ENCODE results near the gene WBP1. TPM values are rescaled to one million over a fixed set of nuclear protein-coding genes. Genes with fewer than 3 reads are reported as not detected.

WBP1 gene
- total and polyA plus RNA-seq, 2 donors (not counting 1 experiment from before 2014, with no cell fraction given) = 43.8 to 78.1 TPM

DNA sequence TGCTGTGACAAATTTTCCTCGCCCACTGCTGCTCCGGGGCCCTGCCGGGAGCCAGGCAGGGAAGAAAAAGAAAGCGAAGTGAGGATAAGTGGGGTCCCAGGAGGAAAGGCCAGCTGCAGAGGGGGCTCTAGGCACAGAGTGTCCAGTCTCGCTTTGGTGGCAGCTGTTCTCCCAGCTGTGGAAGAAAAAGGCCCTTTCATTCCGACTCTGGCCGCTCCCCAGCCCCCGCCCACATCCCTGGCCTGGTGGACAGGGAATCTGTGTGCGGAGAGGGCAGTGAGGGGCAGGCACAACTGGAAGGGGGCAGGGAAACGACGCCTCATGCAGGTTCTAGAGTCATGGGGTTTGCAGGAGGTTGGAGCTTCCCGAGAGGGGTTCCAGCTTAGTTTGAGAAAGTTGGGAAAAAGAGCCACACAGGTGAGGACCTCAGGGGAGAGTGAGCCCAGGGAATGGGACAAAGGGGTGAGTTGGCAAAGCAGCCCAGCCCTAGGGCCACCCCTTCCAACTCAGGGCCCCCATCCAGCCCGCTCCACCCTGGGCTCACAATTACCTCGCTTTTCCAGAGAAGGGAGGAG, 18.3 kb upstream of the WBP1 start:
- peak overlapping the region; percentile 68 to 84 (median 77) for H3K4me3 ChIP-seq (replicated peaks in 1 of 4; ENCODE audit: control extremely low read depth in 1 of 4, insufficient read depth in 1 of 4, low read depth in 3 of 4, low read length in 4 of 4)
- DNase-seq (ENCODE audit: low read depth in 2 of 2) = peak; percentile 55 to 61
- H3K79me2 ChIP-seq (ENCODE audit: control insufficient read depth, insufficient read depth, low read length) = no peaks in the 10 kb centered on the region
- H3K36me3 ChIP-seq (ENCODE audit: control insufficient read depth, insufficient read depth, low read length) = no peaks in the 10 kb centered on the region
- H3K4me2 ChIP-seq (ENCODE audit: extremely low read depth, insufficient read depth, low read length) = peak overlapping the region; percentile 99
- peaks cover 12% of the 10 kb centered on the region for H3K4me1 ChIP-seq (ENCODE audit: control insufficient read depth, extremely low read depth, insufficient read depth, low read length)
- H3K27ac ChIP-seq (ENCODE audit: insufficient read depth, low read length) = peak overlapping the region; percentile 71
- peak overlapping the region; percentile 86 for H2AFZ ChIP-seq (ENCODE audit: low read length)
- no peaks in the 10 kb centered on the region for H3K9me3 ChIP-seq (ENCODE audit: control insufficient read depth, insufficient read depth, low read depth, low read length)
- no peaks in the 10 kb centered on the region for H4K20me1 ChIP-seq (ENCODE audit: control insufficient read depth, extremely low read depth, insufficient read depth, low read length)
- no peaks in the 10 kb centered on the region for H3K27me3 ChIP-seq (ENCODE audit: control insufficient read depth, insufficient read depth, low read length)
- TF ChIP-seq CTCF (conservative IDR thresholded peaks at IDR 0.05 in 1 of 2, IDR thresholded peaks at IDR 0.05 in 1 of 2; ENCODE audit: low read depth in 1 of 2, low read length in 2 of 2) (no peak), EZH2 (IDR thresholded peaks at IDR 0.05; ENCODE audit: low read length, missing control alignments) (no peak)
- peak overlapping the region; percentile 48 for H3K9ac ChIP-seq (ENCODE audit: insufficient read depth, low read length)

DNA sequence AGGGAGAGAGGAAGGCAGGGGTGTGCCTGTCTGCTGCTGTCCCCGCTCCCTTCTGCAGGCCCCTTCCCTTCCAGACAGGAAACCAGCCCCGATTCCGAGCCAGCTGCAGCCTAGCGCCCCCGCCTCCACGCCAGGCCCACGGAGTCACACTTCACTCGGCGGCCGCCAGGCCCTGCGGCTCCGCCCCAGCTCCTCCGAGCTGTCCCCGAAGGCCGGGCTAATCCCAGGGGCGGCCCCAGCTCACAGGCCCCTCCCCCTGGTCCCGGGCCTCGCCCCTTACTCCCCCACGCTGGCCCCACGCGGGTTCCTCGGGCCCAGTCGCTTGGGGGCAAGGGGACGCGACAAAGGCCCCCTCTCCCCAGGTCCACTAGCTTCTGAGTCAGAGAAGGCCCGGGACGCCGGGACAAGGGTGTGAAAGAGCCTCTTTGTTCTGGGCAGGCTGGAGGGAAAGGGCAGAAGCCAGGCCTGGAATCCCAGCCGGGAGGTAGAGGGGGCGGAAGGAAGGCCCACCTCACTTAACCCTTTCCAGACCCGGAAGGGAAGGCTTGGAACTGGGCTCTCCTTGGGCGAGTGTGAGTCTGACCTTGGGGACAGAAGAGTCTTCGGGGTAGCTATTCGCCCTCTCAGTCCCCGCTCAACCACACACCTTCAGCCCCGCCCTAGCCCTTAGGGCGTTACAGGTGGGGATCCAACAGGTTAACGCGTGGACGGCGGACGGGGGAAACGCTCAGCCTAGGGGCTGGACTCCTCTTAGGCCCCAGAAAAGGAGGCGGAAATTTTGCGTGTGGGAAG, 17.7 kb upstream of the WBP1 start:
- no peaks in the 10 kb centered on the region for H3K9me3 ChIP-seq (ENCODE audit: control insufficient read depth, insufficient read depth, low read depth, low read length)
- DNase-seq (ENCODE audit: low read depth in 2 of 2) = peak; percentile 83 to 85
- H3K36me3 ChIP-seq (ENCODE audit: control insufficient read depth, insufficient read depth, low read length) = no peaks in the 10 kb centered on the region
- peak overlapping the region; percentile 71 for H3K27ac ChIP-seq (ENCODE audit: insufficient read depth, low read length)
- H3K79me2 ChIP-seq (ENCODE audit: control insufficient read depth, insufficient read depth, low read length) = no peaks in the 10 kb centered on the region
- H3K4me2 ChIP-seq (ENCODE audit: extremely low read depth, insufficient read depth, low read length) = peak overlapping the region; percentile 99
- H4K20me1 ChIP-seq (ENCODE audit: control insufficient read depth, extremely low read depth, insufficient read depth, low read length) = no peaks in the 10 kb centered on the region
- H3K4me3 ChIP-seq (replicated peaks in 1 of 4; ENCODE audit: control extremely low read depth in 1 of 4, insufficient read depth in 1 of 4, low read depth in 3 of 4, low read length in 4 of 4) = peak overlapping the region; percentile 68 to 84 (median 77)
- peak overlapping the region; percentile 86 for H2AFZ ChIP-seq (ENCODE audit: low read length)
- no peaks in the 10 kb centered on the region for H3K27me3 ChIP-seq (ENCODE audit: control insufficient read depth, insufficient read depth, low read length)
- H3K9ac ChIP-seq (ENCODE audit: insufficient read depth, low read length) = peak overlapping the region; percentile 48
- TF ChIP-seq EZH2 (IDR thresholded peaks at IDR 0.05; ENCODE audit: low read length, missing control alignments) = no peak
- peak; percentile 1 to 25 for TF ChIP-seq CTCF (conservative IDR thresholded peaks at IDR 0.05 in 1 of 2, IDR thresholded peaks at IDR 0.05 in 1 of 2; ENCODE audit: low read depth in 1 of 2, low read length in 2 of 2)
- H3K4me1 ChIP-seq (ENCODE audit: control insufficient read depth, extremely low read depth, insufficient read depth, low read length) = peaks cover 12% of the 10 kb centered on the region

- Histone ChIP-seq H3K27me3 (ENCODE audit: control insufficient read depth, insufficient read depth, low read length) (no peaks in the 10 kb centered on the region), H3K4me3 (replicated peaks in 1 of 4; ENCODE audit: control extremely low read depth in 1 of 4, insufficient read depth in 1 of 4, low read depth in 3 of 4, low read length in 4 of 4) (peak overlapping the region in 1 of 4 experiments; percentile 18), H2AFZ (ENCODE audit: low read length) (no peak overlapping the region), H3K4me1 (ENCODE audit: control insufficient read depth, extremely low read depth, insufficient read depth, low read length) (peaks cover 12% of the 10 kb centered on the region), H4K20me1 (ENCODE audit: control insufficient read depth, extremely low read depth, insufficient read depth, low read length) (no peaks in the 10 kb centered on the region), H3K79me2 (ENCODE audit: control insufficient read depth, insufficient read depth, low read length) (no peaks in the 10 kb centered on the region), H3K27ac (ENCODE audit: insufficient read depth, low read length) (no peak overlapping the region), H3K9me3 (ENCODE audit: control insufficient read depth, insufficient read depth, low read depth, low read length) (no peaks in the 10 kb centered on the region), H3K4me2 (ENCODE audit: extremely low read depth, insufficient read depth, low read length) (no peak overlapping the region), H3K36me3 (ENCODE audit: control insufficient read depth, insufficient read depth, low read length) (no peaks in the 10 kb centered on the region), H3K9ac (ENCODE audit: insufficient read depth, low read length) (no peak overlapping the region)
- TF ChIP-seq EZH2 (IDR thresholded peaks at IDR 0.05; ENCODE audit: low read length, missing control alignments) (no peak), CTCF (conservative IDR thresholded peaks at IDR 0.05 in 1 of 2, IDR thresholded peaks at IDR 0.05 in 1 of 2; ENCODE audit: low read depth in 1 of 2, low read length in 2 of 2) (no peak)
- no peak for DNase-seq (ENCODE audit: low read depth in 2 of 2)
These were observed 17.0 kb upstream of the WBP1 start for GRCh38 chr2:74441170-74441689.

All from fibroblast of lung (primary cell).